B cell (primary cell): ENCODE data around the gene DLGAP3. TPM values are rescaled to one million over a fixed set of nuclear protein-coding genes. Genes with fewer than 3 reads are reported as not detected.
"Not testable (repeated sequence)": the region's sequence is repeated elsewhere in the genome, so short reads cannot be mapped to it uniquely, and the experiment has no call there.

ENCODE experiments used
- ATAC-seq: fragments of 200-7000 bp; cut with Tn5 transposase; one replicate; pipeline ENCODE4 v1.10.0; 2021; ENCODE audit warnings: low read depth, mild to moderate bottlenecking, moderate number of reproducible peaks, moderate library complexity
- CTCF ChIA-PET: fragments of 350-600 bp; sonication (Branson Sonifier 250); formaldehyde crosslinking; loops from one replicate; lab custom pipeline; 2021; ENCODE audit warnings: antibody characterized with exemption, inconsistent platforms; lab: Charles Lee
- POLR2A ChIA-PET: fragments of 350-600 bp; sonication (Branson Sonifier 250); formaldehyde crosslinking; loops from one replicate; lab custom pipeline; 2021; ENCODE audit warnings: antibody characterized with exemption; lab: Charles Lee
- DNase-seq: peaks from one replicate; pipeline ENCODE4 v3.0.0; 2013
- H2AFZ ChIP-seq: 2 replicates; pipeline ENCODE4 v1.6.1; 2012; ENCODE audit warnings: mild to moderate bottlenecking, low read depth, low read length; ENCODE audit not compliant: insufficient read depth, poor library complexity, severe bottlenecking
- H3K27ac ChIP-seq, 2 donors: 1 replicate in 1 of 2; 2 replicates in 1 of 2; pipeline ENCODE4 v1.5.1; 2012 to 2013; ENCODE audit warnings: low read length in 2 of 2, mild to moderate bottlenecking in 2 of 2, moderate library complexity in 1 of 2
- H3K27me3 ChIP-seq, 4 experiments: fragments of 200-600 bp in 1 of 4; sonication (generic) in 1 of 4; replicated peaks in 1 of 4; 1 replicate in 2 of 4; 2 replicates in 2 of 4; pipeline versions ENCODE4 v1.6.1 to v1.7.0; 2013 to 2016; ENCODE audit warnings: low read length in 3 of 4, mild to moderate bottlenecking in 2 of 4, mixed read lengths in 1 of 4, moderate library complexity in 1 of 4; ENCODE audit not compliant: insufficient read depth in 4 of 4, control insufficient read depth in 3 of 4; ENCODE audit errors: control extremely low read depth in 1 of 4
- H3K36me3 ChIP-seq, 2 experiments: replicated peaks in 1 of 2; 1 replicate in 1 of 2; 2 replicates in 1 of 2; pipeline versions ENCODE4 v1.6.1 to v1.7.1; 2013; ENCODE audit warnings: low read length in 1 of 2; ENCODE audit not compliant: insufficient read depth in 2 of 2, control insufficient read depth in 1 of 2; ENCODE audit errors: control extremely low read depth in 1 of 2, extremely low read depth in 1 of 2
- H3K4me1 ChIP-seq, 2 donors: fragments of 200-600 bp in 1 of 2; sonication (generic) in 1 of 2; 1 replicate in 1 of 2; 2 replicates in 1 of 2; pipeline versions ENCODE4 v1.5.1 to v1.6.1; 2013 to 2017; ENCODE audit warnings: low read length in 2 of 2; ENCODE audit not compliant: control insufficient read depth in 2 of 2, insufficient read depth in 2 of 2
- H3K4me2 ChIP-seq: replicated peaks from 2 replicates; pipeline ENCODE3; 2012; ENCODE audit warnings: mild to moderate bottlenecking, low read depth, low read length; ENCODE audit not compliant: poor library complexity, severe bottlenecking
- H3K4me3 ChIP-seq, 5 experiments: fragments of 200-600 bp in 1 of 5; sonication (generic) in 1 of 5; 1 replicate in 3 of 5; 2 replicates in 2 of 5; pipeline versions ENCODE4 v1.5.1 to v1.7.0; 2011 to 2016; ENCODE audit warnings: low read length in 4 of 5, mild to moderate bottlenecking in 4 of 5, low read depth in 2 of 5, control low read depth in 1 of 5, moderate library complexity in 1 of 5; ENCODE audit not compliant: insufficient read depth in 1 of 5; ENCODE audit errors: control extremely low read depth in 1 of 5, extremely low read depth in 1 of 5
- H3K79me2 ChIP-seq: fragments of 200-600 bp; sonication (generic); one replicate; pipeline ENCODE4 v1.6.0; 2016; ENCODE audit warnings: low read length; ENCODE audit not compliant: control insufficient read depth, insufficient read depth
- H3K9ac ChIP-seq: fragments of 200-600 bp; sonication (generic); 2 replicates; pipeline ENCODE4 v1.6.1; 2017; ENCODE audit warnings: mild to moderate bottlenecking, low read length, moderate library complexity
- H3K9me3 ChIP-seq, 3 donors: one replicate each; pipeline versions ENCODE4 v1.6.1 to v1.7.1; 2013; ENCODE audit warnings: low read length in 2 of 3; ENCODE audit not compliant: control insufficient read depth in 2 of 3, insufficient read depth in 1 of 3; ENCODE audit errors: control extremely low read depth in 1 of 3
- H4K20me1 ChIP-seq: 2 replicates; pipeline ENCODE4 v1.6.0; 2012; ENCODE audit warnings: mild to moderate bottlenecking, low read length; ENCODE audit not compliant: insufficient read depth, control insufficient read depth, poor library complexity, severe bottlenecking
- H3K27ac Mint-ChIP-seq: one replicate; pipeline ENCODE4 v1.8.0; 2021; ENCODE audit warnings: mixed read lengths
- H3K27me3 Mint-ChIP-seq: one replicate; pipeline ENCODE4 v1.8.0; 2021; ENCODE audit warnings: mixed read lengths
- H3K4me1 Mint-ChIP-seq: one replicate; pipeline ENCODE4 v1.8.0; 2021; ENCODE audit warnings: mixed read lengths
- H3K4me3 Mint-ChIP-seq: one replicate; pipeline ENCODE4 v1.8.0; 2021; ENCODE audit warnings: mixed read lengths
- H3K9me3 Mint-ChIP-seq: one replicate; pipeline ENCODE4 v1.8.0; 2022; ENCODE audit warnings: mixed read lengths; ENCODE audit not compliant: insufficient read depth
- EZH2 ChIP-seq: IDR thresholded peaks from 2 replicates; pipeline ENCODE4 v1.6.1; 2012; ENCODE audit warnings: borderline replicate concordance, low read depth, mild to moderate bottlenecking, moderate library complexity, low read length; ENCODE audit not compliant: insufficient read depth, poor library complexity, severe bottlenecking
- whole genome bisulfite sequencing: methylation state at CpG from one replicate; pipeline ENCODE4 v1.1.5; 2013; ENCODE audit warnings: missing lambda C conversion rate; ENCODE audit not compliant: insufficient coverage; 5-methylcytosine and 5-hydroxymethylcytosine counted together
- intact Hi-C: fragments of 100-400 bp; cut with micrococcal nuclease; formaldehyde crosslinking; loops from one replicate; pipeline ENCODE4 v1.10.0; 2022
- polyA plus RNA-seq: library from polyadenylated mRNA; depleted of rRNA; stranded (reverse); fragments of >200 nt; gene quantifications from 2 replicates; pipeline ENCODE4 v1.2.3, GENCODE V29; 2012
- total RNA-seq, 2 donors: library from RNA; stranded (reverse); fragments of 120-200 nt in 1 of 2; gene quantifications; 1 replicate in 1 of 2; 2 replicates in 1 of 2; pipeline versions ENCODE4 v1.2.3 to v1.2.4, GENCODE V29; 2013 to 2022
- TF ChIP-seq, protein P1 (sequence below): fragments of 200-600 bp; IDR thresholded peaks from one replicate; pipeline ENCODE4 v1.8.0; 2022; ENCODE audit warnings: antibody characterized with exemption, mild to moderate bottlenecking

DLGAP3 gene
- total and polyA plus RNA-seq, 2 donors (not counting 1 experiment from before 2014, with no cell fraction given) = 2.3 to 2.4 TPM

DNA sequence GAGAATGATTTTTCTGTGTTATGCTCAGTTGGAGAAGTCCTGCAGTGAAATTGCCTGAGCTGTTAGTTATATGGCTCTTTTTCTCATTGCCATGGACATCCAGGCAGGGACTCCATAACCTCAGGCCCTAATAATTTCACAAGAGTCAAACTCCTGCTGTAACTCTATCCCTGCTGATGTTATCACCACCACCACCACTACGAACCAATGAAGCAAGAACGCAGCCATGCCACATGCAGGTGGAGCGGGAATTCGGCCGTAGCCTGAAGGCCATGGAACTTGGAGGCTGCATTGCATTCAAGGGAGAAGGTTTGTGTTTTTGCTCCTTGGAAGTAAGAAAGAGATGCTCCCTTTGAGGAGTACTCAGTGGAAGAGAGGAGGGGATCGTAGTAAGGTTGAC, 16.8 kb upstream of the DLGAP3 start:
- 96% methylated on average over 3 of the region's 6 CpGs for WGBS
- POLR2A ChIA-PET = no interaction called here

DNA sequence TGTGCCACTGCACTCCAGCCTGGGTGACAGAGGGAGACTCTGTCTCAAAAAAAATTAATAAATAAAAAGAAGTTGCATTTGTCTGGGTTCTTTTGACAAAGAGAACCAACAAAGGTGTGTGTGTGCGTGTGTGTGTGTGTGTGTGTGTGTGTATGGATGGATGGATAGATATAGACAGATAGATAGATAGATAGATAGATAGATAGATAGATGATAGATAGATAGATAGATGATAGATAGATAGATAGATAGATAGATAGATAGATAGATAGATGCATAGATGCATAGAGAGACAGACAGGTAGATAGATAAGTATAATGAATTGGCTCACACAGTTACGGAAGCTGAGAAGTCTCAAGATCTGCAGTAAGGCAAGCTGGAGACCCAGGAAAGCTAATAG, 12.3 kb upstream of the DLGAP3 start:
- H3K27me3 Mint-ChIP-seq = peaks cover 40% of the 10 kb centered on the region
- H4K20me1 ChIP-seq, H3K27ac ChIP-seq, H3K4me2 ChIP-seq, H3K9me3 Mint-ChIP-seq, CTCF ChIA-PET, H3K79me2 ChIP-seq, H3K4me3 Mint-ChIP-seq, H3K4me1 ChIP-seq, H3K36me3 ChIP-seq, H2AFZ ChIP-seq, intact Hi-C loops, ATAC-seq, POLR2A ChIA-PET, DNase-seq, H3K4me3 ChIP-seq, H3K4me1 Mint-ChIP-seq, H3K9ac ChIP-seq, H3K9me3 ChIP-seq, H3K27ac Mint-ChIP-seq: not testable (repeated sequence)
- peaks cover 0 to 16% (median 9%) of the 10 kb centered on the region in 4 experiments for H3K27me3 ChIP-seq
- WGBS = 100% methylated on average over 2 of the region's 2 CpGs

More for the DNA sequence above, 16.8 kb upstream of the DLGAP3 start:
- no peak for TF ChIP-seq EZH2
- TF ChIP-seq, protein P1, sequence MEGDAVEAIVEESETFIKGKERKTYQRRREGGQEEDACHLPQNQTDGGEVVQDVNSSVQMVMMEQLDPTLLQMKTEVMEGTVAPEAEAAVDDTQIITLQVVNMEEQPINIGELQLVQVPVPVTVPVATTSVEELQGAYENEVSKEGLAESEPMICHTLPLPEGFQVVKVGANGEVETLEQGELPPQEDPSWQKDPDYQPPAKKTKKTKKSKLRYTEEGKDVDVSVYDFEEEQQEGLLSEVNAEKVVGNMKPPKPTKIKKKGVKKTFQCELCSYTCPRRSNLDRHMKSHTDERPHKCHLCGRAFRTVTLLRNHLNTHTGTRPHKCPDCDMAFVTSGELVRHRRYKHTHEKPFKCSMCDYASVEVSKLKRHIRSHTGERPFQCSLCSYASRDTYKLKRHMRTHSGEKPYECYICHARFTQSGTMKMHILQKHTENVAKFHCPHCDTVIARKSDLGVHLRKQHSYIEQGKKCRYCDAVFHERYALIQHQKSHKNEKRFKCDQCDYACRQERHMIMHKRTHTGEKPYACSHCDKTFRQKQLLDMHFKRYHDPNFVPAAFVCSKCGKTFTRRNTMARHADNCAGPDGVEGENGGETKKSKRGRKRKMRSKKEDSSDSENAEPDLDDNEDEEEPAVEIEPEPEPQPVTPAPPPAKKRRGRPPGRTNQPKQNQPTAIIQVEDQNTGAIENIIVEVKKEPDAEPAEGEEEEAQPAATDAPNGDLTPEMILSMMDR = no peak
- Mint-ChIP-seq H3K4me3 (no peak overlapping the region), H3K27ac (no peak overlapping the region), H3K9me3 (peaks cover 3% of the 10 kb centered on the region), H3K27me3 (peaks cover 35% of the 10 kb centered on the region), H3K4me1 (no peaks in the 10 kb centered on the region)
- H2AFZ ChIP-seq = no peak overlapping the region
- intact Hi-C loops = no loop called here
- H3K79me2 ChIP-seq = no peaks in the 10 kb centered on the region
- H3K4me3 ChIP-seq = no peak overlapping the region
- CTCF ChIA-PET = no interaction called here
- H3K27ac ChIP-seq = no peak overlapping the region
- no peak overlapping the region for H3K4me2 ChIP-seq
- peaks cover 0 to 16% (median 9%) of the 10 kb centered on the region in 4 experiments for H3K27me3 ChIP-seq
- peaks cover 0 to 7% (median 1%) of the 10 kb centered on the region in 3 donors for H3K9me3 ChIP-seq
- ATAC-seq (no peak), DNase-seq (no peak)
- H3K4me1 ChIP-seq = no peaks in the 10 kb centered on the region
- H3K36me3 ChIP-seq = no peaks in the 10 kb centered on the region
- no peaks in the 10 kb centered on the region for H4K20me1 ChIP-seq
- H3K9ac ChIP-seq = no peak overlapping the region
